ENCODE data around the gene KDELR1. TPM values are rescaled to one million over a fixed set of nuclear protein-coding genes. Genes with fewer than 3 reads are reported as not detected.
"Not testable (repeated sequence)": the region's sequence is repeated elsewhere in the genome, so short reads cannot be mapped to it uniquely, and the experiment has no call there.

KDELR1 gene
- total and polyA plus RNA-seq, 2 donors (not counting 3 experiments of a cell fraction or from before 2014, with no cell fraction given) = 199 to 224 TPM

- Histone ChIP-seq H3K4me2 (ENCODE audit: insufficient read depth, low read length) (no peak overlapping the region), H3K27ac (ENCODE audit: insufficient read depth, low read depth, low read length) (no peak overlapping the region), H3K79me2 (ENCODE audit: control insufficient read depth, insufficient read depth, low read length) (peaks cover 20% of the 10 kb centered on the region), H3K4me1 (ENCODE audit: control insufficient read depth, extremely low read depth, insufficient read depth, low read length) (peaks cover 10% of the 10 kb centered on the region), H3K9me3 (replicated peaks; ENCODE audit: control insufficient read depth, insufficient read depth, low read length) (no peaks in the 10 kb centered on the region), H3K4me3 (replicated peaks in 1 of 3; ENCODE audit: insufficient read depth in 1 of 3, low read depth in 1 of 3, low read length in 3 of 3) (no peak overlapping the region), H4K20me1 (replicated peaks; ENCODE audit: control insufficient read depth, extremely low read depth, insufficient read depth, low read length) (no peaks in the 10 kb centered on the region), H3K27me3 (ENCODE audit: control insufficient read depth in 2 of 2, insufficient read depth in 2 of 2, low read length in 2 of 2) (peaks cover 21 to 33% of the 10 kb centered on the region in 2 experiments), H3K36me3 (ENCODE audit: control insufficient read depth in 2 of 2, extremely low read depth in 1 of 2, insufficient read depth in 2 of 2, low read length in 2 of 2) (peaks cover 5 to 7% of the 10 kb centered on the region in 2 experiments), H2AFZ (ENCODE audit: low read depth, low read length) (no peak overlapping the region), H3K9me1 (replicated peaks; ENCODE audit: control insufficient read depth, extremely low read depth, insufficient read depth, low read length) (no peaks in the 10 kb centered on the region), H3K9ac (replicated peaks; ENCODE audit: extremely low read depth, insufficient read depth, low read length) (no peak overlapping the region)
- dilution Hi-C loops (cut with MboI; ENCODE audit: extremely low pct_ligation_motif_present, low sequenced_read_pairs) (no loop called here), intact Hi-C loops (cut with micrococcal nuclease) (no loop called here)
- no peak for DNase-seq (ENCODE audit: low read depth, low spot score)
- ChIA-PET POLR2A (no interaction called here), CTCF (interaction anchor here (0.6 to 2.2 kb wide), 4 partner anchors 52 to 196 kb away, joined by 3 to 9 read pairs (median 8); no protein-coding TSS in a partner anchor)
- no peak for TF ChIP-seq CTCF (IDR thresholded peaks at IDR 0.05; ENCODE audit: extremely low read depth in 1 of 2, insufficient read depth in 1 of 2, low read depth in 1 of 2, low read length in 2 of 2)
- TF ChIP-seq POLR2A (IDR thresholded peaks at IDR 0.05; ENCODE audit: low read depth, low read length) = no peak
- TF ChIP-seq GATA2 (IDR thresholded peaks at IDR 0.05; ENCODE audit: insufficient read depth, insufficient read length, low read depth, low read length) = no peak
- TF ChIP-seq POLR2AphosphoS5 (IDR thresholded peaks at IDR 0.05; ENCODE audit: insufficient read depth, low read depth, low read length) = no peak
- TF ChIP-seq JUN (IDR thresholded peaks at IDR 0.05; ENCODE audit: borderline replicate concordance, insufficient read depth, insufficient read length, low read depth) = no peak
- no peak for TF ChIP-seq MAX (IDR thresholded peaks at IDR 0.05; ENCODE audit: insufficient read depth, insufficient read length)
- no peak for TF ChIP-seq MYC (IDR thresholded peaks at IDR 0.05; ENCODE audit: low read depth, low read length)
- TF ChIP-seq FOS (IDR thresholded peaks at IDR 0.05; ENCODE audit: borderline replicate concordance, insufficient read depth, low read length) = no peak
- TF ChIP-seq EZH2 (IDR thresholded peaks at IDR 0.05; ENCODE audit: borderline replicate concordance, low read depth, low read length, severe bottlenecking) = no peak
- no peak for FAIRE-seq
- no TSS peak for BruUV-seq (replicated peaks)
Measured at GRCh38 chr19:48392860-48393558, 1.7 kb upstream of the KDELR1 start.

DNA sequence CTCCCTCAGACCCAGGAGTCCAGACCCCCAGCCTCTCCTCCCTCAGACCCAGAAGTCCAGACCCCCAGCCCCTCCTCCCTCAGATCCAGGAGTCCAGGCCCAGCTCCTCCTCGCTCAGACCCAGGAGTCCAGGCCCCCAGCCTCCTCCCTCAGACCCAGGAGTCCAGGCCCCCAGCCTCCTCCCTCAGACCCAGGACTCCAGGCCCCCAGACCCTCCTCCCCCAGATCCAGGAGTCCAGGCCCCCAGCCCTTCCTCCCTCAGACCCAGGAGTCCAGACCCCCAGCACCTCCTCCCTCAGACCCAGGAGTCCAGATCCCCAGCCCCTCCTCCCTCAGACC lies 624 bp upstream of the KDELR1 start:
- POLR2A ChIA-PET; dilution Hi-C loops (cut with MboI; ENCODE audit: extremely low pct_ligation_motif_present, low sequenced_read_pairs): not testable (repeated sequence)

More for the DNA sequence above, 624 bp upstream of the KDELR1 start:
- peaks cover 16 to 33% of the 10 kb centered on the region in 2 experiments for H3K27me3 ChIP-seq (ENCODE audit: control insufficient read depth in 2 of 2, insufficient read depth in 2 of 2, low read length in 2 of 2)
- intact Hi-C loops (cut with micrococcal nuclease); H3K9me1 ChIP-seq (replicated peaks; ENCODE audit: control insufficient read depth, extremely low read depth, insufficient read depth, low read length); FAIRE-seq; H2AFZ ChIP-seq (ENCODE audit: low read depth, low read length); H3K27ac ChIP-seq (ENCODE audit: insufficient read depth, low read depth, low read length); H4K20me1 ChIP-seq (replicated peaks; ENCODE audit: control insufficient read depth, extremely low read depth, insufficient read depth, low read length); H3K4me1 ChIP-seq (ENCODE audit: control insufficient read depth, extremely low read depth, insufficient read depth, low read length); H3K9me3 ChIP-seq (replicated peaks; ENCODE audit: control insufficient read depth, insufficient read depth, low read length); BruUV-seq (replicated peaks); H3K4me3 ChIP-seq (replicated peaks in 1 of 3; ENCODE audit: insufficient read depth in 1 of 3, low read depth in 1 of 3, low read length in 3 of 3); H3K9ac ChIP-seq (replicated peaks; ENCODE audit: extremely low read depth, insufficient read depth, low read length); H3K4me2 ChIP-seq (ENCODE audit: insufficient read depth, low read length); DNase-seq (ENCODE audit: low read depth, low spot score): not testable (repeated sequence)
- peaks cover 20% of the 10 kb centered on the region for H3K79me2 ChIP-seq (ENCODE audit: control insufficient read depth, insufficient read depth, low read length)
- peaks cover 10 to 15% of the 10 kb centered on the region in 2 experiments for H3K36me3 ChIP-seq (ENCODE audit: control insufficient read depth in 2 of 2, extremely low read depth in 1 of 2, insufficient read depth in 2 of 2, low read length in 2 of 2)
- CTCF ChIA-PET = interaction anchor here (0.8 to 2.2 kb wide), 33 partner anchors 9 to 426 kb away, joined by 3 to 52 read pairs (median 8); partner anchors contain the start of genes GRWD1, SYNGR4 and TMEM143
